Esophagus muscularis mucosa (tissue), 4 donors: ENCODE data around the gene NAALADL1. TPM values are rescaled to one million over a fixed set of nuclear protein-coding genes. Genes with fewer than 3 reads are reported as not detected.

Experiments used
- DNase-seq: peaks from one replicate; pipeline ENCODE4 v3.0.0-alpha.2; 2017; ENCODE audit errors: extremely low spot score
- H3K27ac ChIP-seq, 4 donors: fragments of 200-600 bp; sonication (generic); replicated peaks in 1 of 4; 1 replicate in 3 of 4; 2 replicates in 1 of 4; pipeline ENCODE4 v1.5.1; 2016 to 2019; ENCODE audit warnings: mild to moderate bottlenecking in 1 of 4
- H3K27me3 ChIP-seq, 4 donors: fragments of 200-600 bp; sonication (generic); one replicate each; pipeline versions ENCODE4 v1.5.1 to v1.6.0; 2016 to 2019
- H3K36me3 ChIP-seq, 4 donors: fragments of 200-600 bp; sonication (generic); one replicate each; pipeline ENCODE4 v1.5.1; 2016 to 2019
- H3K4me1 ChIP-seq, 4 donors: fragments of 200-600 bp; sonication (generic); one replicate each; pipeline ENCODE4 v1.5.1; 2016 to 2019
- H3K4me3 ChIP-seq, 4 donors: fragments of 200-600 bp; sonication (generic); 1 replicate in 2 of 4; 2 replicates in 2 of 4; pipeline ENCODE4 v1.5.1; 2016 to 2019; ENCODE audit warnings: mild to moderate bottlenecking in 4 of 4, moderate library complexity in 1 of 4
- H3K9me3 ChIP-seq, 4 donors: fragments of 200-600 bp; sonication (generic); 1 replicate in 3 of 4; 2 replicates in 1 of 4; pipeline ENCODE4 v1.5.1; 2016 to 2019
- EP300 ChIP-seq: sonication (generic); formaldehyde crosslinking; IDR thresholded peaks from one replicate; pipeline ENCODE4 v1.6.1; 2017; ENCODE audit warnings: antibody characterized with exemption
- POLR2A ChIP-seq: fragments of 450-650 bp; IDR thresholded peaks from one replicate; pipeline ENCODE4 v1.6.1; 2017; ENCODE audit warnings: antibody characterized with exemption, moderate library complexity, mild to moderate bottlenecking, low read depth
- POLR2AphosphoS5 ChIP-seq, 2 donors: sonication (generic); formaldehyde crosslinking; IDR thresholded peaks; one replicate each; pipeline ENCODE4 v1.6.1; 2017; ENCODE audit warnings: antibody characterized with exemption in 2 of 2
- WGBS: methylation state at CpG from one replicate; pipeline ENCODE4 v1.1.5; 2018; 5-methylcytosine and 5-hydroxymethylcytosine counted together
- intact Hi-C: fragments of 100-400 bp; cut with DNase I; formaldehyde crosslinking; loops from one replicate; pipeline ENCODE4 v1.15.1; 2023
- total RNA-seq, 4 donors: library from RNA; depleted of rRNA; stranded (reverse); fragments of >200 nt; gene quantifications; one replicate each; pipeline versions ENCODE4 v1.1.0 to v1.2.1, GENCODE V29; 2016
- TF ChIP-seq, protein P1 (sequence below), 3 experiments: fragments of 200-600 bp in 2 of 3; fragments of 450-650 bp in 1 of 3; sonication (generic) in 2 of 3; IDR thresholded peaks; one replicate each; pipeline ENCODE4 v1.5.1; 2017 to 2019; ENCODE audit warnings: antibody characterized with exemption in 3 of 3, mild to moderate bottlenecking in 2 of 3, moderate library complexity in 1 of 3

Gene NAALADL1
- total RNA-seq, 4 donors from 2014 or later = 22.8 to 43.7 (median 31.0) TPM

DNA sequence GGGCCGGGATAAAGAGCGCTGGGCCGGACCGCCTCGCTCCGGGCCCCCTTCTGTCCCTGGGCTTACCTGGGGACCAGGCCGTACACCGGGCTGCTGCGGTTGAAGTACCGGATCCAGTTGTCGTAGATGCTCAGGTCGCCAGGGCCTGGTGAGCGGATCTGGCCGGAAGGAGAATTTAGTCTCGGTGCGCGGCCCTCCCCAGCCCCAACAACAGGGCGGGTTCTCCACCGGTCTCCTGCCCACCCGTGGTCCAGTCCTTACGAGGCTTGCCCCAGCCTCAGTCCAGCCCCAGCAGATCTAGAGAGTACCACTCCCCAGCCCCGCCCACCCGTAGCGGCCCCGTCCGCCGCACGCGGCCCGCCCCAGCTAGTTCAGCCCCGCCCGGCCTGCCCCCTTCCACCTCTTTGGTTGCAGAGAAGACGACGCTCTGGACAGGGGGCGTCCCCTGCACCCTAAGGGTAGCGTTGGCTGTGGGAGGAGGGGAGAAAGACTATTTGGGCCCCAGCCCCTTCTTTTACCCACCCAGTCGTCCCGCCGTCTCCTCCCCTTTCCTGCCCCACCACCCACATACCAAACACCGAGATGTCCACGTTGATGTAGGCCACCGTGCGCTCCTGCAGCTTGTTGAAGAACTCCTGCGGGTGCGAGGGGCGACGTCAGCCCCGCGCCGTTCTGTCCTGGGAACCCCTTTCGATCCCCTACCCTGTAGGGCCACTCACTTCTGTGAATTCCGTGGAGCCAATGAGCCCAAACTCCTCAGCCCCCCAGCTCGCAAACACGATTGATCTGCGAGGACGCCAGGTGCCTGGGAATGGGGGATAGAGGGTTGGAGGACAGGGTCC is 10.6 kb downstream of the NAALADL1 start:
- peak overlapping the region; percentile 59 to 68 (median 62) for H3K4me3 ChIP-seq
- intact Hi-C loops = loop anchor here (5.0 kb wide), 1 partner anchor 34 kb away; the partner anchor contains the start of genes CDCA5 and ZFPL1
- H3K27me3 ChIP-seq = peaks cover 0 to 3% (median 0%) of the 10 kb centered on the region in 4 donors
- H3K4me1 ChIP-seq = peaks cover 19 to 43% (median 29%) of the 10 kb centered on the region in 4 donors
- WGBS = 28% methylated on average over 29 of the region's 56 CpGs
- no peak for DNase-seq
- TF ChIP-seq EP300 (no peak), POLR2AphosphoS5 (IDR thresholded peaks at IDR 0.05) (peak in 1 of 2 donors; percentile 2)
- H3K27ac ChIP-seq = peak overlapping the region; percentile 53 to 74 (median 64)
- H3K36me3 ChIP-seq = peaks cover 0 to 27% (median 17%) of the 10 kb centered on the region in 4 donors
- H3K9me3 ChIP-seq = no peaks in the 10 kb centered on the region

DNA sequence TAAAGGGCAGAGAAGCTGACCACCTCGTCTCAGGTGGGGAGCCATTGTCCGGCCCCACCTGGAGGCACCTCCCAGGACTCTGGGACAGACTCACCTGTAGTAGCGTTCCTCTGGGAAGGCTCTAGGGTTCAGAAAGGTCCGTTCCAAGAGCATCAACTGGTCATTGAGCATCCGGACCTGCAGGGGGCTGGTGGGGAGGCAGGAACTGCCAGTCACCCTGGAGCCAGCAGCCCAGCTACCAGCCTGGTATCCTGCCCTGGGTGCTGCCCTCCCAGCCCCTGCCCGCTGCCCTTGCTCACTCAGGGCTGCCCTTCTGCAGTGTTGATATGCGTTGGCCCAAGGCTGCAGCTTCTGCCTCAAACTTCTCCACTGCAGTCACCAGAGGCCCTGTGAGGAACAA is 12.6 kb downstream of the NAALADL1 start:
- no CpG with 5 or more reads among the region's 7 CpGs for WGBS
- intact Hi-C loops = loop anchor here (5.0 kb wide), 1 partner anchor 37 kb away; the partner anchor contains the start of genes CDCA5 and ZFPL1

DNA sequence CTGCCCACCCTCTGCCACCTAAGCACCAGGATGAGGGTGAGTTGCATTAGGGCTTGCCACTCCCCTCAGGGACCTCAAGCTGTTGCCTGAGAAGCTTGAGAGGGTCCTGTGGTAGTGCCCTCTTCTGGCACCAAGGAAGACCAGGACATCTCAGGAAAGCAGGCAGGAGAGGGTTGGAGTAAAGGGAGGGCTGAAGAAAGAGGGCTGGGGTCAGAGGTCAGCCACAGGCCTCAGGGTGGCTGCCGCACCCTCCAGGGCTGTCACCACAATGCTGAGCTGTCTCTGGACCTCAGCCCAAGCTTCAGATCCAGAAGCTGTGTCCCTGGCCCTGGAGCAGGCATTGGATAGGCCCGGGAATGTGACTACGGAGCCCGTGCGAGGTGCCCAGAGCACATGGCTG is 13.3 kb downstream of the NAALADL1 start:
- Histone ChIP-seq H3K4me3 (no peak overlapping the region), H3K27me3 (no peaks in the 10 kb centered on the region), H3K9me3 (no peaks in the 10 kb centered on the region), H3K4me1 (peaks cover 35 to 65% (median 48%) of the 10 kb centered on the region in 4 donors), H3K36me3 (peaks cover 0 to 28% (median 17%) of the 10 kb centered on the region in 4 donors), H3K27ac (no peak overlapping the region)
- DNase-seq = no peak
- TF ChIP-seq EP300 (no peak), POLR2AphosphoS5 (IDR thresholded peaks at IDR 0.05) (no peak), POLR2A (no peak)
- TF ChIP-seq, protein P1, sequence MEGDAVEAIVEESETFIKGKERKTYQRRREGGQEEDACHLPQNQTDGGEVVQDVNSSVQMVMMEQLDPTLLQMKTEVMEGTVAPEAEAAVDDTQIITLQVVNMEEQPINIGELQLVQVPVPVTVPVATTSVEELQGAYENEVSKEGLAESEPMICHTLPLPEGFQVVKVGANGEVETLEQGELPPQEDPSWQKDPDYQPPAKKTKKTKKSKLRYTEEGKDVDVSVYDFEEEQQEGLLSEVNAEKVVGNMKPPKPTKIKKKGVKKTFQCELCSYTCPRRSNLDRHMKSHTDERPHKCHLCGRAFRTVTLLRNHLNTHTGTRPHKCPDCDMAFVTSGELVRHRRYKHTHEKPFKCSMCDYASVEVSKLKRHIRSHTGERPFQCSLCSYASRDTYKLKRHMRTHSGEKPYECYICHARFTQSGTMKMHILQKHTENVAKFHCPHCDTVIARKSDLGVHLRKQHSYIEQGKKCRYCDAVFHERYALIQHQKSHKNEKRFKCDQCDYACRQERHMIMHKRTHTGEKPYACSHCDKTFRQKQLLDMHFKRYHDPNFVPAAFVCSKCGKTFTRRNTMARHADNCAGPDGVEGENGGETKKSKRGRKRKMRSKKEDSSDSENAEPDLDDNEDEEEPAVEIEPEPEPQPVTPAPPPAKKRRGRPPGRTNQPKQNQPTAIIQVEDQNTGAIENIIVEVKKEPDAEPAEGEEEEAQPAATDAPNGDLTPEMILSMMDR (IDR thresholded peaks at IDR 0.05) = no peak
- intact Hi-C loops = loop anchor here (5.0 kb wide), 1 partner anchor 37 kb away; the partner anchor contains the start of genes CDCA5 and ZFPL1
- 85% methylated on average over 5 of the region's 5 CpGs for WGBS

More for the DNA sequence above, 12.6 kb downstream of the NAALADL1 start:
- no peak for DNase-seq
- no peak overlapping the region for H3K27ac ChIP-seq
- no peaks in the 10 kb centered on the region for H3K9me3 ChIP-seq
- peaks cover 29 to 58% (median 42%) of the 10 kb centered on the region in 4 donors for H3K4me1 ChIP-seq
- H3K4me3 ChIP-seq = no peak overlapping the region
- TF ChIP-seq POLR2A (no peak), POLR2AphosphoS5 (IDR thresholded peaks at IDR 0.05) (no peak), EP300 (no peak)
- TF ChIP-seq, protein P1 (IDR thresholded peaks at IDR 0.05) = no peak
- H3K27me3 ChIP-seq = no peaks in the 10 kb centered on the region
- H3K36me3 ChIP-seq = peaks cover 0 to 27% (median 17%) of the 10 kb centered on the region in 4 donors

DNA sequence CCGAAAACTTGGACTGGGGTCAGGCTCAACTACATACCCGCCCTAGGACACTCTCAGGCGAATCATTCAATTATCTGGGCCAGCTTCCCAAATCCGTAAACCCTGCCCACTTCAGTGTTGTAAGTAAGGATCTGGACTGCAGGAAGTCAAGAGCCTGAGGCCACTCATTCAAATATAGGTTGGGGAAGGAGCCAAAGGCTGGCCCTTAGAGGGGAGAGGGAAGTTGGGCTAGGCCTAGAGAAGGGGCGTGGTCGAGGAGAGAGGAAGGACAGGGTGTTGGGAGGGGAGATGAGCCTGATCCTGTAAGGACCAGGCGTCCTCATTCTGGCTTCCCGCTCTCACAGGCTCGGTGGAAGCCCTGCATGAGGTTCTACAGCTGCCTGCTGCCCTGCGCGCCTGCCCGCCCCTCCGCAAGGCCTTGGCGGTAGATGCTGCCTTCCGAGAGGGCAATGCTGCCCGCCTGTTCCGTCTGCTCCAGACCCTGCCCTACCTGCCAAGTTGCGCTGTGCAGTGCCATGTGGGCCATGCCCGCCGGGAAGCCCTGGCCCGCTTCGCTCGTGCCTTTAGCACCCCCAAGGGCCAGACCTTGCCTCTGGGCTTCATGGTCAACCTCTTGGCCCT is 14.4 kb downstream of the NAALADL1 start:
- H3K9me3 ChIP-seq = no peaks in the 10 kb centered on the region
- intact Hi-C loops = no loop called here
- peaks cover 35 to 67% (median 50%) of the 10 kb centered on the region in 4 donors for H3K4me1 ChIP-seq
- no peak overlapping the region for H3K4me3 ChIP-seq
- TF ChIP-seq POLR2A (no peak), EP300 (no peak)
- TF ChIP-seq, protein P1 (IDR thresholded peaks at IDR 0.05) = no peak
- no peak overlapping the region for H3K27ac ChIP-seq
- DNase-seq = no peak
- peaks cover 0 to 38% (median 24%) of the 10 kb centered on the region in 4 donors for H3K36me3 ChIP-seq
- H3K27me3 ChIP-seq = no peaks in the 10 kb centered on the region
- WGBS = 52% methylated on average over 8 of the region's 23 CpGs

DNA sequence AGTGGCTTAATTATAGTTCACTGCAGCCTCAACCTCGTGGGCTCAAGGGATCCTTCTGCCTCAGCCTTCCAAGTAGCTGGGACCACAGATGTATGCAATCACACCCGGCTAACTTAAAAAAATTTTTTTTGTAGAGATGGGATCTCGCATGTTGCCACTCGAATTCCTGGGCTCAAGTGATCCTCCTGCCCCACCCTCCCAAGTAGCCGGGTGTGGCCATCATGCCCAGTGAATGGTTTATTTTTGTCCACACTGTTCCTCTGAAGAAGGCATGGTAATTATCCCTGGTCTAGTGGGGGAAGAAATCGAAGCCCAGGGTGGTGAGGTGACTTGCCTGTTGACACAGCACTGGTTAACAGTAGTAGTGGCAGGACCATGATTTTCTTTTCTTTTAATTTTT is 15.5 kb downstream of the NAALADL1 start:
- Histone ChIP-seq H3K9me3 (no peaks in the 10 kb centered on the region), H3K4me3 (no peak overlapping the region), H3K36me3 (peaks cover 8 to 49% (median 33%) of the 10 kb centered on the region in 4 donors), H3K27me3 (no peaks in the 10 kb centered on the region), H3K27ac (no peak overlapping the region), H3K4me1 (peaks cover 29 to 60% (median 44%) of the 10 kb centered on the region in 4 donors)
- DNase-seq = no peak
- no peak for TF ChIP-seq POLR2AphosphoS5 (IDR thresholded peaks at IDR 0.05)
- TF ChIP-seq POLR2A = no peak
- no peak for TF ChIP-seq EP300
- TF ChIP-seq, protein P1 (IDR thresholded peaks at IDR 0.05) = no peak
- WGBS = 88% methylated on average over 6 of the region's 6 CpGs
- intact Hi-C loops = no loop called here
